HG03521 (cell line): ENCODE data around the gene TIAL1.
"Not testable (repeated sequence)": the region's sequence is repeated elsewhere in the genome, so short reads cannot be mapped to it uniquely, and the experiment has no call there.

Experiments used
- ATAC-seq: cut with Tn5 transposase; IDR thresholded peaks from one replicate; pipeline ENCODE4 v1.9.1; 2021; ENCODE audit warnings: mild to moderate bottlenecking, moderate library complexity; ENCODE audit not compliant: unreplicated experiment

Gene TIAL1

GRCh38 chr10:119596537-119597404 lies at the start of gene TIAL1:
TIAL1 (minus strand) TSS chr10:119596964; CDS start chr10:119596465, 499 bp downstream.
- ATAC-seq: peak; percentile 79

GRCh38 chr10:119644994-119645393 lies 48.2 kb upstream of the TIAL1 start:
- no peak for ATAC-seq

- ATAC-seq: no peak
Observed at GRCh38 chr10:119644205-119644814, 47.5 kb upstream of the TIAL1 start.

- ATAC-seq: no peak
Observed at GRCh38 chr10:119643306-119644204, 46.8 kb upstream of the TIAL1 start.

- ATAC-seq: no peak
Observed at GRCh38 chr10:119642556-119643111, 45.9 kb upstream of the TIAL1 start.

GRCh38 chr10:119640875-119641526 lies 44.2 kb upstream of the TIAL1 start:
- ATAC-seq: no peak

GRCh38 chr10:119640384-119640783 lies 43.6 kb upstream of the TIAL1 start:
- ATAC-seq: no peak

GRCh38 chr10:119638982-119639381 lies 42.2 kb upstream of the TIAL1 start:
- no peak for ATAC-seq

GRCh38 chr10:119637631-119638030 lies 40.9 kb upstream of the TIAL1 start:
- ATAC-seq: no peak

- no peak for ATAC-seq
Observed at GRCh38 chr10:119634219-119634544, 37.4 kb upstream of the TIAL1 start.

- ATAC-seq: no peak
Observed at GRCh38 chr10:119633538-119634218, 36.9 kb upstream of the TIAL1 start.

GRCh38 chr10:119630300-119630699 lies 33.5 kb upstream of the TIAL1 start:
- no peak for ATAC-seq

- no peak for ATAC-seq
Observed at GRCh38 chr10:119625570-119626280, 29.0 kb upstream of the TIAL1 start.

GRCh38 chr10:119621078-119621384 lies 24.3 kb upstream of the TIAL1 start:
- ATAC-seq: no peak

GRCh38 chr10:119620241-119621077 lies 23.7 kb upstream of the TIAL1 start:
- no peak for ATAC-seq

GRCh38 chr10:119619811-119620210 lies 23.0 kb upstream of the TIAL1 start:
- not testable (repeated sequence) for ATAC-seq

- no peak for ATAC-seq
Observed at GRCh38 chr10:119619215-119619614, 22.5 kb upstream of the TIAL1 start.

- no peak for ATAC-seq
Observed at GRCh38 chr10:119616882-119617570, 20.3 kb upstream of the TIAL1 start.
